Measurements from ENCODE around the gene MUC4. TPM values are rescaled to one million over a fixed set of nuclear protein-coding genes. Genes with fewer than 3 reads are reported as not detected.
A peak's percentile ranks its signal among the peaks of the same experiment; 100 is the strongest.

The MUC4 gene
- total and polyA plus RNA-seq, 2 experiments from 2014 or later, result 1.3 TPM

DNA sequence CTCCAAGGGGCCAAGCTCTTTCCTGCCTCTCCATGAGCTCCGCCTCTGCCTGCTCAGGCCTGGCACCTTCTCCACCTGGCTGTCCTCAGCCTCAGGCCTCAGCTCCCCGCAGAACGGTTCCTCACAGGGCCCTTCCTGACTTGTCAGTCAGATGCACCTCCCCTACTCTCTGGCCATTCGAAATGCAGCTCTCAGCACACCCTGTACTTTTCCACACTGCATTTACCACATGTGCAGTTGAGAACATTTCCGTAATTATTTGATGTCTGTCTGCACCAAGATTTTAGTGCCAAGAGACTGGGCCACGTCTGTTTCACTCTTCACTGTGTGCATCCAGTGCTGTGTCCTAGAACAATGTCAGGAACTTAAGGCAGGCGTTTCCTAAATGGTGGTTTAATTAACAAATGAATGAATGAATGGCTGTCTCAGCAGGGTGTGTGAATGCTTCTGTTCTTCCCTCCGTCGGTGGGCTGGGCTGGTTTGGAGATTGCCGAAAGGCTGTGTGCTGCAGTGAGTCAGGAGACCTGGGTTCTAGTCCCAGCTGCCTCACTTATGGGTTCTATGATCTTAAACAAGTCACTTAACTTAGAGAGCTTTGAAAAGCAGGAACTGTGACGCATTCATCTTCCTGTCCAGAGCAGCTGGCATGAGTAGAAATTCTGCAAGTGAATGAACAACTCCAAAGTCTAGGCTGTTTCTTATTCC is 5.4 kb downstream of the MUC4 start:
- no peaks in the 10 kb centered on the region for H3K9me2 ChIP-seq (ENCODE audit: insufficient read depth)
- H3K4me3 Mint-ChIP-seq, result peak overlapping the region; percentile 34
- H3K4me3 ChIP-seq, result 0 out of 2 replicates have a peak overlapping the region, but pooled peaks have one; percentile 23
- H3F3A ChIP-seq (replicated peaks; ENCODE audit: low read depth), result 0 out of 2 replicates have a peak, but pooled peaks cover 5% of the 10 kb centered on the region
- DNase-seq (ENCODE audit: low spot score), result peak; percentile 96
- no peak overlapping the region for H2AFZ ChIP-seq
- peaks cover 25% of the 10 kb centered on the region for H3K27me3 Mint-ChIP-seq (ENCODE audit: insufficient read depth, low read depth, poor library complexity)
- H3K27ac ChIP-seq (ENCODE audit: low read depth), result peak overlapping the region; percentile 90
- TF ChIP-seq, protein P1, sequence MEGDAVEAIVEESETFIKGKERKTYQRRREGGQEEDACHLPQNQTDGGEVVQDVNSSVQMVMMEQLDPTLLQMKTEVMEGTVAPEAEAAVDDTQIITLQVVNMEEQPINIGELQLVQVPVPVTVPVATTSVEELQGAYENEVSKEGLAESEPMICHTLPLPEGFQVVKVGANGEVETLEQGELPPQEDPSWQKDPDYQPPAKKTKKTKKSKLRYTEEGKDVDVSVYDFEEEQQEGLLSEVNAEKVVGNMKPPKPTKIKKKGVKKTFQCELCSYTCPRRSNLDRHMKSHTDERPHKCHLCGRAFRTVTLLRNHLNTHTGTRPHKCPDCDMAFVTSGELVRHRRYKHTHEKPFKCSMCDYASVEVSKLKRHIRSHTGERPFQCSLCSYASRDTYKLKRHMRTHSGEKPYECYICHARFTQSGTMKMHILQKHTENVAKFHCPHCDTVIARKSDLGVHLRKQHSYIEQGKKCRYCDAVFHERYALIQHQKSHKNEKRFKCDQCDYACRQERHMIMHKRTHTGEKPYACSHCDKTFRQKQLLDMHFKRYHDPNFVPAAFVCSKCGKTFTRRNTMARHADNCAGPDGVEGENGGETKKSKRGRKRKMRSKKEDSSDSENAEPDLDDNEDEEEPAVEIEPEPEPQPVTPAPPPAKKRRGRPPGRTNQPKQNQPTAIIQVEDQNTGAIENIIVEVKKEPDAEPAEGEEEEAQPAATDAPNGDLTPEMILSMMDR (conservative IDR thresholded peaks at IDR 0.05; ENCODE audit: low read depth in 2 of 2), result no peak
- TF ChIP-seq POLR2AphosphoS5 (IDR thresholded peaks at IDR 0.05; ENCODE audit: low read depth) (peak; percentile 58; the same call in 1 of the 2 replicates), EZH2phosphoT487 (IDR thresholded peaks at IDR 0.05; ENCODE audit: unreplicated experiment) (no peak), ETS1 (IDR thresholded peaks at IDR 0.05) (no peak), ZNF331 (CRISPR knock-in tag; IDR thresholded peaks at IDR 0.05; ENCODE audit: low read depth) (0 out of 2 replicates have a peak, but pooled peaks have one; percentile 1), ZNF114 (CRISPR knock-in tag; IDR thresholded peaks at IDR 0.05) (no peak), STAT1 (IDR thresholded peaks at IDR 0.05; ENCODE audit: unreplicated experiment) (no peak), CREB1 (CRISPR knock-in tag; IDR thresholded peaks at IDR 0.05; ENCODE audit: low read depth) (no peak), NANOG (IDR thresholded peaks at IDR 0.05; ENCODE audit: borderline replicate concordance) (peak; percentile 98), EZH2 (IDR thresholded peaks at IDR 0.05; ENCODE audit: low read depth, unreplicated experiment) (no peak), REST (IDR thresholded peaks at IDR 0.05; ENCODE audit: unreplicated experiment) (no peak), JUNB (IDR thresholded peaks at IDR 0.05; ENCODE audit: unreplicated experiment) (no peak)
- TF ChIP-seq, protein P2, sequence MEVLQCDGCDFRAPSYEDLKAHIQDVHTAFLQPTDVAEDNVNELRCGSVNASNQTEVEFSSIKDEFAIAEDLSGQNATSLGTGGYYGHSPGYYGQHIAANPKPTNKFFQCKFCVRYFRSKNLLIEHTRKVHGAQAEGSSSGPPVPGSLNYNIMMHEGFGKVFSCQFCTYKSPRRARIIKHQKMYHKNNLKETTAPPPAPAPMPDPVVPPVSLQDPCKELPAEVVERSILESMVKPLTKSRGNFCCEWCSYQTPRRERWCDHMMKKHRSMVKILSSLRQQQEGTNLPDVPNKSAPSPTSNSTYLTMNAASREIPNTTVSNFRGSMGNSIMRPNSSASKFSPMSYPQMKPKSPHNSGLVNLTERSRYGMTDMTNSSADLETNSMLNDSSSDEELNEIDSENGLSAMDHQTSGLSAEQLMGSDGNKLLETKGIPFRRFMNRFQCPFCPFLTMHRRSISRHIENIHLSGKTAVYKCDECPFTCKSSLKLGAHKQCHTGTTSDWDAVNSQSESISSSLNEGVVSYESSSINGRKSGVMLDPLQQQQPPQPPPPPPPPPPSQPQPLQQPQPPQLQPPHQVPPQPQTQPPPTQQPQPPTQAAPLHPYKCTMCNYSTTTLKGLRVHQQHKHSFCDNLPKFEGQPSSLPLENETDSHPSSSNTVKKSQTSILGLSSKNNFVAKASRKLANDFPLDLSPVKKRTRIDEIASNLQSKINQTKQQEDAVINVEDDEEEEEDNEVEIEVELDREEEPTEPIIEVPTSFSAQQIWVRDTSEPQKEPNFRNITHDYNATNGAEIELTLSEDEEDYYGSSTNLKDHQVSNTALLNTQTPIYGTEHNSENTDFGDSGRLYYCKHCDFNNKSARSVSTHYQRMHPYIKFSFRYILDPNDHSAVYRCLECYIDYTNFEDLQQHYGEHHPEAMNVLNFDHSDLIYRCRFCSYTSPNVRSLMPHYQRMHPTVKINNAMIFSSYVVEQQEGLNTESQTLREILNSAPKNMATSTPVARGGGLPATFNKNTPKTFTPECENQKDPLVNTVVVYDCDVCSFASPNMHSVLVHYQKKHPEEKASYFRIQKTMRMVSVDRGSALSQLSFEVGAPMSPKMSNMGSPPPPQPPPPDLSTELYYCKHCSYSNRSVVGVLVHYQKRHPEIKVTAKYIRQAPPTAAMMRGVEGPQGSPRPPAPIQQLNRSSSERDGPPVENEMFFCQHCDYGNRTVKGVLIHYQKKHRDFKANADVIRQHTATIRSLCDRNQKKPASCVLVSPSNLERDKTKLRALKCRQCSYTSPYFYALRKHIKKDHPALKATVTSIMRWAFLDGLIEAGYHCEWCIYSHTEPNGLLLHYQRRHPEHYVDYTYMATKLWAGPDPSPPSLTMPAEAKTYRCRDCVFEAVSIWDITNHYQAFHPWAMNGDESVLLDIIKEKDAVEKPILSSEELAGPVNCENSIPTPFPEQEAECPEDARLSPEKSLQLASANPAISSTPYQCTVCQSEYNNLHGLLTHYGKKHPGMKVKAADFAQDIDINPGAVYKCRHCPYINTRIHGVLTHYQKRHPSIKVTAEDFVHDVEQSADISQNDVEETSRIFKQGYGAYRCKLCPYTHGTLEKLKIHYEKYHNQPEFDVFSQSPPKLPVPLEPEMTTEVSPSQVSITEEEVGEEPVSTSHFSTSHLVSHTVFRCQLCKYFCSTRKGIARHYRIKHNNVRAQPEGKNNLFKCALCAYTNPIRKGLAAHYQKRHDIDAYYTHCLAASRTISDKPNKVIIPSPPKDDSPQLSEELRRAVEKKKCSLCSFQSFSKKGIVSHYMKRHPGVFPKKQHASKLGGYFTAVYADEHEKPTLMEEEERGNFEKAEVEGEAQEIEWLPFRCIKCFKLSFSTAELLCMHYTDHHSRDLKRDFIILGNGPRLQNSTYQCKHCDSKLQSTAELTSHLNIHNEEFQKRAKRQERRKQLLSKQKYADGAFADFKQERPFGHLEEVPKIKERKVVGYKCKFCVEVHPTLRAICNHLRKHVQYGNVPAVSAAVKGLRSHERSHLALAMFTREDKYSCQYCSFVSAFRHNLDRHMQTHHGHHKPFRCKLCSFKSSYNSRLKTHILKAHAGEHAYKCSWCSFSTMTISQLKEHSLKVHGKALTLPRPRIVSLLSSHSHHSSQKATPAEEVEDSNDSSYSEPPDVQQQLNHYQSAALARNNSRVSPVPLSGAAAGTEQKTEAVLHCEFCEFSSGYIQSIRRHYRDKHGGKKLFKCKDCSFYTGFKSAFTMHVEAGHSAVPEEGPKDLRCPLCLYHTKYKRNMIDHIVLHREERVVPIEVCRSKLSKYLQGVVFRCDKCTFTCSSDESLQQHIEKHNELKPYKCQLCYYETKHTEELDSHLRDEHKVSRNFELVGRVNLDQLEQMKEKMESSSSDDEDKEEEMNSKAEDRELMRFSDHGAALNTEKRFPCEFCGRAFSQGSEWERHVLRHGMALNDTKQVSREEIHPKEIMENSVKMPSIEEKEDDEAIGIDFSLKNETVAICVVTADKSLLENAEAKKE (CRISPR knock-in tag; IDR thresholded peaks at IDR 0.05), result peak; percentile 40; the same call in 1 of the 2 replicates
- no peaks in the 10 kb centered on the region for H3K27me3 ChIP-seq (ENCODE audit: insufficient read depth)
- ATAC-seq, result peak; percentile 78
- peak overlapping the region; percentile 95 for H3K27ac Mint-ChIP-seq
- no peaks in the 10 kb centered on the region for H3K79me2 ChIP-seq (replicated peaks; ENCODE audit: insufficient read depth)
- peaks cover 2% of the 10 kb centered on the region; the same call in 2 of the 3 replicates for H3K36me3 Mint-ChIP-seq (ENCODE audit: low read depth)
- no peak overlapping the region for H3K4me2 ChIP-seq
- H3K9me3 Mint-ChIP-seq, result no peaks in the 10 kb centered on the region; the same call in 2 of the 3 replicates
- H3K36me3 ChIP-seq (ENCODE audit: insufficient read depth), result no peaks in the 10 kb centered on the region
- no peaks in the 10 kb centered on the region for H4K20me1 ChIP-seq (replicated peaks; ENCODE audit: insufficient read depth)
- H3K4me1 Mint-ChIP-seq, result peaks cover 63% of the 10 kb centered on the region
- H3K4me1 ChIP-seq (ENCODE audit: insufficient read depth), result peaks cover 40% of the 10 kb centered on the region
